HUES48 (cell line): ENCODE results near the gene PDIA6.

Experiments used
- H3K27ac ChIP-seq: one replicate; pipeline ENCODE4 v1.7.0; 2013; ENCODE audit warnings: low read depth, low read length, inconsistent platforms
- H3K27me3 ChIP-seq: 2 replicates; pipeline ENCODE4 v1.6.1; 2013; ENCODE audit warnings: mild to moderate bottlenecking, low read length; ENCODE audit not compliant: control insufficient read depth, insufficient read depth
- H3K36me3 ChIP-seq: 2 replicates; pipeline ENCODE4 v1.6.1; 2013; ENCODE audit warnings: low read length; ENCODE audit not compliant: control insufficient read depth, insufficient read depth
- H3K4me1 ChIP-seq: 2 replicates; pipeline ENCODE4 v1.6.1; 2013; ENCODE audit warnings: mild to moderate bottlenecking, low read length; ENCODE audit not compliant: control insufficient read depth, insufficient read depth
- H3K4me3 ChIP-seq: 2 replicates; pipeline ENCODE4 v1.5.1; 2013; ENCODE audit warnings: mild to moderate bottlenecking, low read depth, low read length
- H3K9ac ChIP-seq: 2 replicates; pipeline ENCODE4 v1.6.1; 2013; ENCODE audit warnings: mild to moderate bottlenecking, low read depth, low read length, moderate library complexity
- H3K9me3 ChIP-seq: 2 replicates; pipeline ENCODE4 v1.6.1; 2013; ENCODE audit warnings: low read length; ENCODE audit not compliant: control insufficient read depth, insufficient read depth

PDIA6 gene

DNA sequence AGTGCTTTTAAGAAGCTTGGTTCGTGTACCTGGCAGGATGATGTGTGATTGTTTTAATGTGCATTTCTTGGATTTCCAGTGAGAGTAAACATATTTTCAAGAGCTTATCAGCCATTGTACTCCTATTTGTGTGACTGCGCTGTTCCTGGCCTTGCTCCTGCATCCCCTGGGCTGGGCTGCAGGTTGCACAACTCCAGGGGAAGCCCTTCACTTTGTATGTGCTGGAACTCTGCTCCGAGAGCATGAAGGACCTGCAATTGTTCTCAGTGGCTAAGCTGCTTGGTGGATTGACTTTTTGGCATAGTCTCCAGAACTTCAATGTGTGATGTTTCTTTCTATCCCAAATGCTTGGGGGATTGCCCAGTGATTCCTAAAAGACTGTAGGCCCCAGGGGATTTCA, 72.4 kb downstream of the PDIA6 start:
- H3K4me3 ChIP-seq, result no peak overlapping the region
- no peaks in the 10 kb centered on the region for H3K9me3 ChIP-seq
- no peaks in the 10 kb centered on the region for H3K36me3 ChIP-seq
- no peak overlapping the region for H3K27ac ChIP-seq
- H3K27me3 ChIP-seq, result no peaks in the 10 kb centered on the region
- no peak overlapping the region for H3K9ac ChIP-seq
- no peaks in the 10 kb centered on the region for H3K4me1 ChIP-seq

GRCh38 chr2:10738192-10738591, 74.4 kb downstream of the PDIA6 start:
- Histone ChIP-seq H3K9ac (no peak overlapping the region), H3K9me3 (no peaks in the 10 kb centered on the region), H3K27me3 (no peaks in the 10 kb centered on the region), H3K27ac (no peak overlapping the region), H3K36me3 (no peaks in the 10 kb centered on the region), H3K4me1 (no peaks in the 10 kb centered on the region), H3K4me3 (no peak overlapping the region)

- H3K36me3 ChIP-seq, result no peaks in the 10 kb centered on the region
- H3K27me3 ChIP-seq, result no peaks in the 10 kb centered on the region
- no peaks in the 10 kb centered on the region for H3K9me3 ChIP-seq
- no peak overlapping the region for H3K4me3 ChIP-seq
- no peak overlapping the region for H3K9ac ChIP-seq
- no peak overlapping the region for H3K27ac ChIP-seq
- no peaks in the 10 kb centered on the region for H3K4me1 ChIP-seq
Observed at GRCh38 chr2:10733980-10734379, 78.6 kb downstream of the PDIA6 start.

- Histone ChIP-seq H3K36me3 (no peaks in the 10 kb centered on the region), H3K4me3 (no peak overlapping the region), H3K9me3 (no peaks in the 10 kb centered on the region), H3K4me1 (no peaks in the 10 kb centered on the region), H3K9ac (no peak overlapping the region), H3K27me3 (no peaks in the 10 kb centered on the region), H3K27ac (no peak overlapping the region)
Observed at GRCh38 chr2:10733566-10733925, 79.0 kb downstream of the PDIA6 start.
